GM23248 (cell line): ENCODE results near the gene SNTA1. TPM values are rescaled to one million over a fixed set of nuclear protein-coding genes. Genes with fewer than 3 reads are reported as not detected.

Experiments used
- DNase-seq: peaks from one replicate; pipeline ENCODE4 v3.0.0-alpha.2; 2015
- H2AFZ ChIP-seq: fragments of 200-600 bp; sonication (generic); 2 replicates; pipeline ENCODE4 v1.6.1; 2016; ENCODE audit warnings: antibody characterized with exemption
- H3F3A ChIP-seq: fragments of 200-600 bp; sonication (generic); 2 replicates; pipeline ENCODE4 v1.6.1; 2016; ENCODE audit warnings: mild to moderate bottlenecking, antibody characterized with exemption, mixed run types; ENCODE audit not compliant: insufficient read depth
- H3K27ac ChIP-seq: fragments of 200-600 bp; sonication (generic); 2 replicates; pipeline ENCODE4 v1.5.1; 2016; ENCODE audit warnings: mild to moderate bottlenecking
- H3K27me3 ChIP-seq: fragments of 200-600 bp; sonication (generic); replicated peaks from 2 replicates; pipeline ENCODE4 v1.6.1; 2016; ENCODE audit warnings: mild to moderate bottlenecking; ENCODE audit not compliant: insufficient read depth
- H3K36me3 ChIP-seq: fragments of 200-600 bp; sonication (generic); 2 replicates; pipeline ENCODE4 v1.6.1; 2016; ENCODE audit warnings: low read depth, mild to moderate bottlenecking
- H3K4me1 ChIP-seq: fragments of 200-600 bp; sonication (generic); 2 replicates; pipeline ENCODE4 v1.6.1; 2016; ENCODE audit warnings: mild to moderate bottlenecking; ENCODE audit not compliant: insufficient read depth
- H3K4me2 ChIP-seq: fragments of 200-600 bp; sonication (generic); one replicate; pipeline ENCODE4 v1.6.1; 2016; ENCODE audit warnings: mild to moderate bottlenecking; ENCODE audit not compliant: unreplicated experiment
- H3K4me3 ChIP-seq: fragments of 200-600 bp; sonication (generic); 2 replicates; pipeline ENCODE4 v1.5.1; 2016; ENCODE audit warnings: mild to moderate bottlenecking
- H3K79me2 ChIP-seq: fragments of 200-600 bp; sonication (generic); 2 replicates; pipeline ENCODE4 v1.6.1; 2016; ENCODE audit warnings: mild to moderate bottlenecking; ENCODE audit not compliant: insufficient read depth
- H3K9ac ChIP-seq: fragments of 200-600 bp; sonication (generic); 2 replicates; pipeline ENCODE4 v1.6.1; 2016; ENCODE audit warnings: mild to moderate bottlenecking
- H3K9me2 ChIP-seq: fragments of 200-600 bp; sonication (generic); 2 replicates; pipeline ENCODE4 v1.6.1; 2016; ENCODE audit warnings: mixed run types, mild to moderate bottlenecking, moderate library complexity; ENCODE audit not compliant: insufficient read depth
- H3K9me3 ChIP-seq: fragments of 200-600 bp; sonication (generic); one replicate; pipeline ENCODE4 v1.6.1; 2017; ENCODE audit warnings: low read depth
- H4K20me1 ChIP-seq: fragments of 200-600 bp; sonication (generic); 2 replicates; pipeline ENCODE4 v1.6.0; 2016; ENCODE audit not compliant: insufficient read depth
- EZH2 ChIP-seq: fragments of 200-600 bp; sonication (generic); IDR thresholded peaks from 2 replicates; pipeline ENCODE4 v1.6.1; 2018; ENCODE audit warnings: antibody characterized with exemption, mild to moderate bottlenecking; ENCODE audit not compliant: insufficient read depth, poor library complexity, severe bottlenecking
- EZH2phosphoT487 ChIP-seq: fragments of 200-600 bp; sonication (generic); IDR thresholded peaks from 2 replicates; pipeline ENCODE4 v1.6.1; 2018; ENCODE audit warnings: antibody characterized with exemption, moderate library complexity, mild to moderate bottlenecking, low read depth; ENCODE audit not compliant: insufficient read depth
- whole genome bisulfite sequencing, 2 experiments: methylation state at CpG; one replicate each; pipeline ENCODE4 v1.1.6; 2015 to 2017; ENCODE audit warnings: low lambda C conversion rate in 2 of 2, low coverage in 1 of 2; ENCODE audit errors: missing lambda C conversion rate in 2 of 2; 5-methylcytosine and 5-hydroxymethylcytosine counted together
- in situ Hi-C: fragments of 300-500 bp; cut with MboI; formaldehyde crosslinking; loops from 2 replicates; pipeline ENCODE4 v1.15.0; 2020
- polyA plus RNA-seq: library from polyadenylated mRNA; unstranded; fragments of >200 nt; fragmentation: Nextera tagmentation; extraction: Ambion mirVana; gene quantifications from 2 replicates; pipeline ENCODE4 v1.2.1, GENCODE V29; 2016
- total RNA-seq: library from RNA; depleted of rRNA; stranded (reverse); fragments of >200 nt; shearing (Covaris generic); gene quantifications from 2 replicates; pipeline ENCODE4 v1.2.3, GENCODE V29; 2014

Gene SNTA1
- total and polyA plus RNA-seq, 2 experiments from 2014 or later: 10.2 to 24.5 TPM

DNA sequence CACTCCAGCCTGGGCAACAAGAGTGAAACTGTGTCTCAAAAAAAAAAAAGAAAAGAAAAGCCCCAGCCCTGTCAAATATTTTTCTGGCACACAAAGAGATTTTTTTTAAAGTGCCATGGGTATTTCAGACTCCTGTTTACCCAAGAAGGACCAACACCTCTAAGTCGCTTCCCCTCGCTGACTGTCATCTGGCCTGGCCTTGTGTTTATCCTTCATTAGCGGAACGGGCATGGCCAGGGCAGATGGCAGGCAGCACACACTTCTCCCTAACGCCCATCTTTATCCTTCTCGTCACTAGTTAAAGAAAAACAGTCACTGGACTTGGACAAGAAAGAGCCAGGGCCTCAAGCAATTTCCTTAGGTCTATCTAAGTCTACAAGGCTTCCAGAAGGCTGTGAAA is 39.0 kb upstream of the SNTA1 start:
- DNase-seq: no peak
- H3K27me3 ChIP-seq: no peaks in the 10 kb centered on the region
- TF ChIP-seq EZH2 (no peak), EZH2phosphoT487 (no peak)

DNA sequence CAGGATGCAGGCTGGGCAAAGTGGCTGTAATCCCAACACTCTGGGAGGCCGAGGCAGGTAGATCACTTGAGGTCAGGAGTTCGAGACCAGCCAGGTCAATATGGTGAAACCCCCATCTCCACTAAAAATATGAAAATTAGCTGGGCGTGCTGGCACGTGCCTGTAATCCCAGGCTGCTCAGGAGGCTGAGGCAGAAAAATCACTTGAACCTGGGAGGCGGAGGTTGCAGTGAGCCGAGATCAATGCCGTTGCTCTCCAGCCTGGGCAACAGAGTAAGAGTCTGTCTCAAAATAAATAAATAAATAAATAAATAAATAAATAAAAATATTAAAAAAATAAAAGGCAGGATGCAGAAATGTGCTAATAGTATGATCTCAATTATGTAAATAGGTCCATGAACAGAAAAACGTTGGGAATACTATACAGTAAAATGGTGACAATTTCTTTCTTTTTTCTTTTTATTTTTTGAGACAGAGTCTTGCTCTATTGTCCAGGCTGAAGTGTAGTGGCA is 37.9 kb upstream of the SNTA1 start:
- no peak for TF ChIP-seq EZH2phosphoT487
- TF ChIP-seq EZH2: no peak
- no peak overlapping the region for H3K4me2 ChIP-seq
- H2AFZ ChIP-seq: no peak overlapping the region
- no peak for DNase-seq
- H3F3A ChIP-seq: no peaks in the 10 kb centered on the region
- H3K27me3 ChIP-seq: no peaks in the 10 kb centered on the region
- no peaks in the 10 kb centered on the region for H3K79me2 ChIP-seq
- 84% methylated on average over 8 of the region's 8 CpGs for WGBS, 2 experiments
- no peaks in the 10 kb centered on the region for H3K9me3 ChIP-seq
- no peak overlapping the region for H3K27ac ChIP-seq
- no peaks in the 10 kb centered on the region for H4K20me1 ChIP-seq
- no peaks in the 10 kb centered on the region for H3K9me2 ChIP-seq
- H3K4me1 ChIP-seq: no peaks in the 10 kb centered on the region
- in situ Hi-C loops: no loop called here
- no peak overlapping the region for H3K4me3 ChIP-seq
- H3K36me3 ChIP-seq: no peaks in the 10 kb centered on the region
- no peak overlapping the region for H3K9ac ChIP-seq

More for the DNA sequence above, 39.0 kb upstream of the SNTA1 start:
- no peak overlapping the region for H2AFZ ChIP-seq
- no peak overlapping the region for H3K9ac ChIP-seq
- no peaks in the 10 kb centered on the region for H3K9me2 ChIP-seq
- H3K36me3 ChIP-seq: no peaks in the 10 kb centered on the region
- in situ Hi-C loops: no loop called here
- H4K20me1 ChIP-seq: no peaks in the 10 kb centered on the region
- H3K4me1 ChIP-seq: no peaks in the 10 kb centered on the region
- H3K4me2 ChIP-seq: no peak overlapping the region
- H3K9me3 ChIP-seq: no peaks in the 10 kb centered on the region
- H3K4me3 ChIP-seq: no peak overlapping the region
- H3K79me2 ChIP-seq: no peaks in the 10 kb centered on the region
- 66 to 70% methylated on average over 6 of the region's 6 CpGs for WGBS, 2 experiments
- no peak overlapping the region for H3K27ac ChIP-seq
- H3F3A ChIP-seq: no peaks in the 10 kb centered on the region

DNA sequence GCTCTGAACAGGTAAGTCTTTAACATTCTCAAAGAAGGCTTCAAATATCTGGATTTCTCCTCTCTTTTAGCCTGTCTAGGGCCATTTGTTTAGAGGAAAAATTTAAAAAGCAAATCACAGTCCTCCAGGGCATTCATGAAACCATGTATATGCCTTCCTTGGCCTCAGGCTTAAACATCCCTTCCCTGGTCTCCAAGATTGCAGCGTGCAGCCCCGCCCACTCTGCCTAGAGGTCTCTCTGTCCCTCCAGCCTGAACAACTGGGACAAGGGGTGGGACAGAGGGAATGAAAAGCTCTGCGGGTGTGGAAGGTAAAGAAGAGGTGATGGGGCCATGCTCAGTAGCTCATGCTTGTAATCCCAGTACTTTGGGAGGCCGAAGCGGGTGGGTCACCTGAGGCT is 36.5 kb upstream of the SNTA1 start:
- TF ChIP-seq EZH2phosphoT487 (no peak), EZH2 (no peak)

DNA sequence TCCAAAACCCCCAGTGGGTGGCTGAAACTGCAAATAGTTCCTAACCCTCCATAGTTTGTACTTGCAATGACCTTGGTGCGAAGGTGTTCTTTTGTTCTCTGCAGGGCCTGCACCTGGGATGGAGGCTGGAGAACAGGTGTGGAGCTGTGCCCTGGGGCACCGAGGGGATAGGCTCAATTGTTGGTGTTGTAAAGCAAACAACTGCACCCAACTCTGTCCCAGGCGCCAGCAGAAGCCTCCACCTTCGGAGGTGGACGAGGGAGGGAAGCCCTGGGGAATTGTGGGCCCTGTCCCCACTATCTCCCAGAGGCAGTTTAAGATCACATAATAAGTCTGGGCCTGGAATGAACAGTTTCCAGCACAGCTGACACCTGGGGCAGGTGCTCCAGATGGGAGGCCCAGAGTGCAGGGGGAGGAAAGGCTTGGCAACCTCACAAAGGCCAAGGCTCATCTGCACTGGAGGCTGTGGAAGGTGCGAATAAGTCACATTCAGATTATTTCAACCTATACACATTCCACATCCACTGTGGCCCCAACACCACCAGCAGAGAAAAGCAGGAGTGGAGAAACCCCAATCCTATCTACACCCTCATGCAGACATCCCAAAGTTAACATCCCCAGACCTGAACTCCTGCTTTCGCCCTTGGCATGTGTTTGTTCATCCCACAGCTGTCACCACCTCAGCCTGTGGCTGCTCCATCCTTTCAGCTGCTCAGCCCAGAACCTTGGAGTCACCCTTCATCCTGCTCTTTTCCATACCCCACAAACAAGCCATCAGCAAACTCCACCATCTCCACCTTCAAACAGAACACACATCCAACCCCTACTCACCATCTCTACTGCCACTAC is 34.0 kb upstream of the SNTA1 start:
- DNase-seq: no peak
- Histone ChIP-seq H4K20me1 (no peaks in the 10 kb centered on the region), H3K9me2 (no peaks in the 10 kb centered on the region), H3K4me2 (no peak overlapping the region), H3K9me3 (no peaks in the 10 kb centered on the region), H3K27ac (no peak overlapping the region), H3K36me3 (no peaks in the 10 kb centered on the region), H3K9ac (no peak overlapping the region), H3K79me2 (no peaks in the 10 kb centered on the region), H3K4me1 (no peaks in the 10 kb centered on the region), H3K27me3 (peaks cover 7% of the 10 kb centered on the region; the same call in 1 of the 2 replicates), H3K4me3 (no peak overlapping the region), H3F3A (no peaks in the 10 kb centered on the region), H2AFZ (no peak overlapping the region)
- in situ Hi-C loops: no loop called here
- TF ChIP-seq EZH2: no peak
- TF ChIP-seq EZH2phosphoT487: no peak
- 79 to 80% methylated on average over 7 of the region's 7 CpGs for WGBS, 2 experiments

More for the DNA sequence above, 36.5 kb upstream of the SNTA1 start:
- Histone ChIP-seq H3K4me1 (no peaks in the 10 kb centered on the region), H3K4me3 (no peak overlapping the region), H3K4me2 (no peak overlapping the region), H3K27ac (no peak overlapping the region), H3K27me3 (no peaks in the 10 kb centered on the region), H3K9me2 (no peaks in the 10 kb centered on the region), H2AFZ (no peak overlapping the region), H3K79me2 (no peaks in the 10 kb centered on the region), H3F3A (no peaks in the 10 kb centered on the region), H4K20me1 (no peaks in the 10 kb centered on the region), H3K36me3 (no peaks in the 10 kb centered on the region), H3K9ac (no peak overlapping the region), H3K9me3 (no peaks in the 10 kb centered on the region)
- in situ Hi-C loops: no loop called here
- DNase-seq: no peak
- 80 to 84% methylated on average over 5 of the region's 5 CpGs for WGBS, 2 experiments
